GM18517 (cell line): ENCODE results near the gene FRAS1.
"Not testable (repeated sequence)": the region's sequence is repeated elsewhere in the genome, so short reads cannot be mapped to it uniquely, and the experiment has no call there.

Source experiments
- ATAC-seq: cut with Tn5 transposase; IDR thresholded peaks from one replicate; pipeline ENCODE4 v1.9.1; 2021; ENCODE audit warnings: mild to moderate bottlenecking, moderate library complexity; ENCODE audit not compliant: unreplicated experiment

The FRAS1 gene

GRCh38 chr4:78481180-78481579 lies 424.1 kb downstream of the FRAS1 start:
- no peak for ATAC-seq

- ATAC-seq = no peak
These were observed 425.2 kb downstream of the FRAS1 start for GRCh38 chr4:78482281-78482680.

- ATAC-seq = no peak
These were observed 426.7 kb downstream of the FRAS1 start for GRCh38 chr4:78483811-78484210.

DNA sequence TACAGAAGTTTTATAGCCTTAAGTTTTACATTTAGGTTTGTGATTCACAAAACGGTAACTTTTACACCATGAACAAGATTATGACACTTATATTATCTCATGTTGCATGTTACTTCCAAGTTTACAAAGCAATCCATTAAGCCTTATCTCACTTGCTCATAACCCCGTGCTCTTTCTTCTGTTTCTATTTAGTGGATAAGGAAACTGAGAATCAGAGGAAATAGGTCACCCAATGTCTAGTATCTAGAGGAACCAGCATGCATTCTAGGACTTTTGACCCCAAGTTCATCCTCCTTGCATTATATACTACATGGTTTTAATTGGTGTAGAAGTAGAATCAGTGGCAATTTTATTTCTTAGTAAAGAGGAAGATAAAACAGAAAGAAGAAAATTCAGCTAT lies 427.5 kb downstream of the FRAS1 start:
- ATAC-seq = no peak

- no peak for ATAC-seq
These were observed 436.6 kb downstream of the FRAS1 start for GRCh38 chr4:78493731-78494130.

DNA sequence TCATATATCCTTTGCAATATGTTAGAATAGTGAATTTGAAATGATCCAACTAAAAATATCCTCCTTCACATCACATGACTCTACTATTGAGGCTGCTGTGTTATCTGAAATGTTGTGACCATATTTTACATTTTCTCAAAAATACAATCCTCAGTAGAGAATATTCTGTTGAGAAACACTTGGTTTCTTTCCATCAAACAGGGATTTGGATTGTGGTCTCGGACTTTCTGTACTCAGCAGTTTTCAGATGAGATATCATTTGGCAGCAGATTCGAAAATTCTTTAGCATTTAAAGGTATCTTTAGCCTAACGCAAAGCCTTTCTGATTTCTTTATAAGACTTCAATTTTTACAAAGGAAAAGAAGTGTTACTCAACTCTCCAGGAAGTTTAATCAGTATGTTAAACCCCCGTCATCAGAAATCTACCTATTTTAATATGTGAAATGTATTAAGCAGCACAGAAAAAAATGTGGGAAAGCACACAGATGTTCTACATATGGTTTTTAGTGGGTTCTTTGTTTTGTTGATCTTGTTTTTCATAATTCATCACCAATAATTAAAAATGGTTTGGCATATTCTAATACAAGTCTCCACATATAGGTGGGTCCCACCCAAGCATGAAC lies 439.0 kb downstream of the FRAS1 start:
- no peak for ATAC-seq

- ATAC-seq = not testable (repeated sequence)
These were observed 449.1 kb downstream of the FRAS1 start for GRCh38 chr4:78506260-78506659.

GRCh38 chr4:78509043-78509442 lies 451.9 kb downstream of the FRAS1 start:
- ATAC-seq = no peak

DNA sequence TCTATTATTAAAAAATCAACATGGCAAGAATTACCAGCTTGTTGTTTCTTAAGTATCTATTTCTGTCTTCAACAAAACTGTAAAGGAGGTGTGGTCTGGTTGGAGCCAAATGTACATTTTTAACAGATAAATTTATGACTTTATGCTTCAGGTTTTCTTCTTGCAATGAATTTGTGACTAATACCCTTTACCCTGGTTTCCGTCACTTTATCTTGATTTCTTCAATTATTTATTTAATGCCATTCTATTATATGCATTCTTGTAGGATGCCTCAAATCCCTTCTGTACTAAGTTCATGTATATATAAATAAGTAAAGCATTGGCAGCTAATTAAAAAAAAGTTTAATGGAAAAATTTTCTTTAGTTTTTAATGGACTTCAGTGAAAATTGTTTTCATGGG lies 453.0 kb downstream of the FRAS1 start:
- ATAC-seq = no peak

DNA sequence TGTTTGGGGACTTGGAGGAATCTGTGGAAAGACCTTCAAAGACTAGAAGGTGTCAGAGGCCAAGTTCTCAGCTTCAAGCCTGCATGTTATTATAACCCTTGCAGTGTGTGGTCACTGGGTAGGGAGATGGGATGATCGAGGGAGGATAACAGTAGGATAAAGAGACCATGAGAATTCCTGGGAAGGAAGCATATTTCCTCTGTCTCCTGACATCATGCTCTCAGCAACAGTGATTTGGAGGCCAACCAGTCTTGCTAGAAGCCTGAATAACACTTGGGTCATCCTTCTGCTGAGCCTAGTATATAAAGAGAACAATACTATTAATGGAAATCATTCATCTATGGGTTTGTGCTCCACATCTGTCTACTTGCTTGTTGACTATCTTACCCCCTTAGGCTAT lies 453.6 kb downstream of the FRAS1 start:
- no peak for ATAC-seq

- ATAC-seq = no peak
These were observed 455.3 kb downstream of the FRAS1 start for GRCh38 chr4:78512357-78512920.

DNA sequence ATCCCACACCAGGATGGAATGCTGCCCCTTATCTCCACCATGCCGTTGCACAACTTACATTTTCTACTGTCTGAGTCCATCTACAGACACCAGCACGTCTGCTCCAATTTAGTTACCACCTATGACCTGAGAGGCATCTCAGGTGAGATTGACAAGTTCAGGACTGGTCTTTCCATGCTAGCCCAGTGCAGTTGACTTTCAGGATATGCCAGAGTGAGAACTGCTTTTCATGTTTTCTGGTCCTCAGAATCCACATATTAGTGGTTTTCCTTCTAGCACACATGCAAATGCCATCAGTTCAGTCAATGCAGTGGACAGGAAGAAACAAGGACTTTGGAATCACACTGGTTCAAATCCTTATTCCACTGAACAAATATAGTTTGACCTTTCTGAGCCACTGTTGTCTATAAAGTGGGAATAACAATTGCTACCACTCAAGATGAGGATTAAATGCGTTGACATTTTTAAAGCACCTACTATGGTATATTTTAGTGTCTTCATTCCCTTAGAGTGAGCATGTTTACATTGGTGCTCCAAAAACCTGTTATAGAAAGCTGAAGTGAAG lies 456.4 kb downstream of the FRAS1 start:
- ATAC-seq = no peak

DNA sequence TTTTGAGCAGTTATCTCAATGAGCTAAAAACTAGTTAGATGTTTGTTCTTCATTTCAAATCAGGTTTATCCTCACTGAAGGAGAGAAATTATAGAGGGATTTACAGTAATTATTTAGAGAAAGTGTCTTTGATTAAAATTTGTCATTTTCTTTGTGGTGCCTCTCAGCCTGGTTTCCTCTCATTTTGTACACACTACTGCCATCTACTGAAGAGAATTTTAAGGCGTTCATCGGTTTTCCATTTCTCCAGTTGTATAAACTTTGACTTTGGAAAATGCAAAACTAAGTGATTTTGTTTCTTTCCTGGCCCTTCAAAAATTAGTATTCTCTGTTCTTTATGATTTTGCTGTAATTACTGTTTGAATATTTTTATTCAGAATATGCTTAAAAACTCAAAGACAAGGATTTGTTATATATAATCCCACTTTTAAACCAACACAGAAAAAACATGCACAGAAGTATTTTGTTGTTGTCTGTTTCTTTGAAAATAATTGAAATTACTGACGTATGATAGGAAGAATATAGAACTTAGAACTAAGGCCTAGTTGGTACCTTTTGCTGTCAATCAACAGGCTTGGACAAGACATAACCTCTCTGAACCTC lies 460.0 kb downstream of the FRAS1 start:
- no peak for ATAC-seq

DNA sequence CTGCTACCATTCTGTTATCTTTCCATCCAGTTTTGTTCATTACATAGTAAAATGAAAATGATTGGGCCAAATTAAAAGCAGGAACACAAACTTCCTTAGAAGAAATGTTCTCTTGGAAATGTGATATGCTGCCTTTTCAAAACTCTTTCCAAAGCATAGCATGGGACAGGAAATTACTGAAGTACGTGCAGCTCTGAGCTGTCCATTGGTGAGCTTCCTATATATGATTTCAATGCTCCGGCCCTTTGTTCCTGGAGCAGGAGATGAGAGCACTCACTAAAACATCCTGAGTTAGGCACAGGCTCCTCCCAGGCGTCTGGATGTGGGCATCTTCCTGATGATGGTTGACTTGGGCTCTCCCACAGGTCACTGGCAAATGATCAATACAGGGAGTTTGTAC lies 461.4 kb downstream of the FRAS1 start:
- no peak for ATAC-seq

DNA sequence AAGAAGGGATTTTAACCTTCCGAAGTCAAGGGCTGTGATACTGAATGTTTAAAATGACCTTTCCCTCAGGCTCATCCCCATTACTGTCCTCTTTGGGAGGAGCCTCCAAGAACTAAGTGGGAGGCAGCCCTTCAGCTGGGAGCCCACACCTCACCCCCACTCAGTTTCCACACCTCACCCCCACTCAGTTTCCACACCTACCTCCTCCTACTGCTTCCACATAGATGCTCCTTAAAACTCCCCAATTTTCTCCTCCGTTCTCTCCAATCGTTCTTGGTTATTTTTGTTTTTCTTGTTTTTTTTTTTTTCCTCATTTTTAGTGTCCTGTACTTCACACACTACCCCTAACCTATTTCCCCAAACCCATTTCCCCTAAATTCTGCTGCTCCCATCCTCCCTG lies 462.8 kb downstream of the FRAS1 start:
- ATAC-seq = no peak

DNA sequence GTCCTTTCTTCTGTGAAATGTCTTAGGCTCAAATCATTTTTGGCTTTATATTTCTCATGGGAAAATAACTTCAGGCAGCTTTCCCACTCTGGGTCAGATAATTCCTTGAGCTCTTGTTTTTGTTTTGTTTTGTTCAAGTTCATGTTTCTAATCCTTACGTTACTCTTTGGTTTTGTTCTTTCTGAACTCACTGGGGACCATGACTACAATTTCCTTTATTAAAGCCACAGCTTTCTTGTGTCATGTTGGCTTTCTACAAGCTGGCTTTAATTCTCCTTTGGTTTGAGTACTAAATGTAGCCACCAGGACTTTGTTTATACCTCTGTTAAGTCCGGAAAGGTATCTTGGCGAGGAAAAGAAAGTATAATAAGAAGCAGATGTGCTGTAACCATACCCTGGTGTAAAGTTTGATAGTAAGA lies 463.7 kb downstream of the FRAS1 start:
- no peak for ATAC-seq

GRCh38 chr4:78524009-78524408 lies 466.9 kb downstream of the FRAS1 start:
- ATAC-seq = no peak

GRCh38 chr4:78525559-78525958 lies 468.4 kb downstream of the FRAS1 start:
- ATAC-seq = no peak

- no peak for ATAC-seq
These were observed 470.0 kb downstream of the FRAS1 start for GRCh38 chr4:78527103-78527502.

DNA sequence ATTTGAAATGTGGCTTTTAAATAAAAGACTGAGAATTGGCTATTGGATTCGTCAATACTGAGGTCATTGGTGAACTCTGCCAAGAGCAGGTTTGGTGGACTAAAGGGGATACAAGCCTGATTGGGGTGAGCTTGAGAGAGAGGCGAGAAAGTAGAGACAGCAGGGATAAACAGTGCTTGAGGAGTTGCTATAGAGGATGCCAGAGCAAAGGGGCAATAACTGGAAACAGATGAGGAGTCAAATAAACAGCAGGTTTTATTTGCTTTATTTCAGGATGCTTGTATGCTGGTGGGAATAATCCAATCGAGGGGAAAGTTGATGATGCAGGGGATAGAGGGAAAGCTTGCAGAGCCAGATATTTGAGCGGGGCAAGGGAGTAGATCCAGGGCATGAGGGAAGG lies 470.4 kb downstream of the FRAS1 start:
- ATAC-seq = no peak

- no peak for ATAC-seq
These were observed 471.2 kb downstream of the FRAS1 start for GRCh38 chr4:78528327-78528726.

GRCh38 chr4:78529569-78530209 lies 472.6 kb downstream of the FRAS1 start:
- no peak for ATAC-seq
